HG03432 (cell line): Measurements from ENCODE around the gene KLHL29.

Experiments used
- ATAC-seq: cut with Tn5 transposase; IDR thresholded peaks from one replicate; pipeline ENCODE4 v1.9.1; 2021; ENCODE audit warnings: mild to moderate bottlenecking, moderate library complexity; ENCODE audit not compliant: unreplicated experiment

KLHL29 gene

GRCh38 chr2:23366720-23367119 is 18.3 kb upstream of the KLHL29 start:
- ATAC-seq: no peak

GRCh38 chr2:23367760-23368159 is 17.2 kb upstream of the KLHL29 start:
- no peak for ATAC-seq

GRCh38 chr2:23373666-23374065 is 11.3 kb upstream of the KLHL29 start:
- no peak for ATAC-seq

GRCh38 chr2:23375448-23375847 is 9.5 kb upstream of the KLHL29 start:
- ATAC-seq: peak; percentile 48

GRCh38 chr2:23376075-23376474 is 8.9 kb upstream of the KLHL29 start:
- ATAC-seq: no peak

GRCh38 chr2:23376972-23377371 is 8.0 kb upstream of the KLHL29 start:
- ATAC-seq: no peak

- no peak for ATAC-seq
Observed at GRCh38 chr2:23377771-23378170, 7.2 kb upstream of the KLHL29 start.

- ATAC-seq: no peak
Observed at GRCh38 chr2:23378496-23378895, 6.5 kb upstream of the KLHL29 start.

GRCh38 chr2:23379220-23379695 is 5.7 kb upstream of the KLHL29 start:
- ATAC-seq: peak; percentile 56

- ATAC-seq: peak; percentile 44
Observed at GRCh38 chr2:23380562-23381065, 4.4 kb upstream of the KLHL29 start.

GRCh38 chr2:23381084-23381483 is 3.9 kb upstream of the KLHL29 start:
- ATAC-seq: no peak

GRCh38 chr2:23381485-23381884 is 3.5 kb upstream of the KLHL29 start:
- no peak for ATAC-seq

- ATAC-seq: no peak
Observed at GRCh38 chr2:23383100-23383499, 1.9 kb upstream of the KLHL29 start.

GRCh38 chr2:23385351-23385747 is 370 bp downstream of the KLHL29 start:
- ATAC-seq: peak; percentile 27

GRCh38 chr2:23385748-23386338 is 864 bp downstream of the KLHL29 start:
- peak; percentile 24 for ATAC-seq

GRCh38 chr2:23386339-23387220 is 1.6 kb downstream of the KLHL29 start:
- peak; percentile 18 for ATAC-seq

- ATAC-seq: peak; percentile 0
Observed at GRCh38 chr2:23387221-23387550, 2.2 kb downstream of the KLHL29 start.

- ATAC-seq: no peak
Observed at GRCh38 chr2:23387845-23388244, 2.9 kb downstream of the KLHL29 start.

GRCh38 chr2:23388294-23388693 is 3.3 kb downstream of the KLHL29 start:
- no peak for ATAC-seq

GRCh38 chr2:23388756-23389514 is 4.0 kb downstream of the KLHL29 start:
- ATAC-seq: no peak

- ATAC-seq: no peak
Observed at GRCh38 chr2:23390152-23390551, 5.2 kb downstream of the KLHL29 start.
